WTC11 (cell line): Measurements from ENCODE around the gene PLCG1. TPM values are rescaled to one million over a fixed set of nuclear protein-coding genes. Genes with fewer than 3 reads are reported as not detected.

Source experiments
- ATAC-seq: fragments of 200-7000 bp; cut with Tn5 transposase; 2 replicates; pipeline ENCODE4 v1.10.0; 2021; ENCODE audit warnings: mild to moderate bottlenecking, moderate library complexity
- CTCF ChIA-PET: fragments of 300-600 bp; sonication (Branson Sonifier 250); formaldehyde crosslinking; loops from one replicate; lab custom pipeline; 2021; ENCODE audit warnings: antibody characterized with exemption; lab: Charles Lee
- POLR2A ChIA-PET: fragments of 350-600 bp; sonication (Branson Sonifier 250); formaldehyde crosslinking; loops from one replicate; lab custom pipeline; 2021; ENCODE audit warnings: antibody characterized with exemption; lab: Charles Lee
- DNase-seq: peaks from one replicate; pipeline ENCODE4 v3.0.0; 2021; ENCODE audit warnings: low spot score
- H3K27ac Mint-ChIP-seq: 2 replicates; pipeline ENCODE4 v1.8.0; 2021; ENCODE audit warnings: mixed read lengths
- H3K27me3 Mint-ChIP-seq: 2 replicates; pipeline ENCODE4 v1.8.0; 2021; ENCODE audit warnings: low read depth, mild to moderate bottlenecking, moderate library complexity, mixed read lengths
- H3K36me3 Mint-ChIP-seq: 2 replicates; pipeline ENCODE4 v1.8.0; 2021; ENCODE audit warnings: mixed read lengths
- H3K4me1 Mint-ChIP-seq: 2 replicates; pipeline ENCODE4 v1.8.0; 2022; ENCODE audit warnings: mixed read lengths
- H3K4me3 Mint-ChIP-seq: 2 replicates; pipeline ENCODE4 v1.8.0; 2021; ENCODE audit warnings: mild to moderate bottlenecking, moderate library complexity, mixed read lengths
- H3K9me3 Mint-ChIP-seq: 2 replicates; pipeline ENCODE4 v1.8.0; 2021; ENCODE audit warnings: mixed read lengths
- ELF4 ChIP-seq: sonication (generic); formaldehyde crosslinking; IDR thresholded peaks from 2 replicates; pipeline ENCODE4 v1.8.1; 2022; ENCODE audit warnings: low read depth, mild to moderate bottlenecking, moderate library complexity, missing genetic modification reagents
- FOXP1 ChIP-seq: sonication (generic); formaldehyde crosslinking; IDR thresholded peaks from 2 replicates; pipeline ENCODE4 v1.8.0; 2022; ENCODE audit warnings: missing genetic modification reagents, mild to moderate bottlenecking, moderate library complexity, borderline replicate concordance
- HMGA2 ChIP-seq: fragments of 250-450 bp; sonication (Bioruptor Pico); IDR thresholded peaks from 2 replicates; pipeline ENCODE4 v1.4.0; 2021; ENCODE audit warnings: mild to moderate bottlenecking, moderate library complexity
- MXD4 ChIP-seq: fragments of 250-450 bp; sonication (Bioruptor Pico); IDR thresholded peaks from 2 replicates; pipeline ENCODE4 v1.8.0; 2021; ENCODE audit warnings: mild to moderate bottlenecking, moderate library complexity, borderline replicate concordance
- NR1H2 ChIP-seq: sonication (generic); formaldehyde crosslinking; IDR thresholded peaks from 2 replicates; pipeline ENCODE4 v1.9.0; 2021; ENCODE audit warnings: mild to moderate bottlenecking, moderate library complexity, missing genetic modification reagents
- NR3C1 ChIP-seq: sonication (generic); formaldehyde crosslinking; conservative IDR thresholded peaks from 2 replicates; pipeline ENCODE4 v1.8.1; 2023; ENCODE audit warnings: low read depth, mild to moderate bottlenecking, missing genetic modification reagents
- RORB ChIP-seq: fragments of 250-450 bp; sonication (Bioruptor Pico); IDR thresholded peaks from 2 replicates; pipeline ENCODE4 v1.9.0; 2021; ENCODE audit warnings: mild to moderate bottlenecking
- SOX15 ChIP-seq: fragments of 250-450 bp; sonication (Bioruptor Pico); IDR thresholded peaks from 2 replicates; pipeline ENCODE4 v1.9.0; 2021; ENCODE audit warnings: mild to moderate bottlenecking
- ZBTB21 ChIP-seq: sonication (generic); formaldehyde crosslinking; IDR thresholded peaks from 2 replicates; pipeline ENCODE4 v1.8.1; 2023; ENCODE audit warnings: mild to moderate bottlenecking, missing genetic modification reagents, borderline replicate concordance
- ZNF121 ChIP-seq: sonication (generic); formaldehyde crosslinking; IDR thresholded peaks from 2 replicates; pipeline ENCODE4 v1.8.0; 2023; ENCODE audit warnings: missing genetic modification reagents
- ZNF263 ChIP-seq: sonication (generic); formaldehyde crosslinking; IDR thresholded peaks from 2 replicates; pipeline ENCODE4 v1.8.1; 2022; ENCODE audit warnings: low read depth, mild to moderate bottlenecking, moderate library complexity, missing genetic modification reagents
- ZNF423 ChIP-seq: fragments of 250-450 bp; sonication (Bioruptor Pico); IDR thresholded peaks from 2 replicates; pipeline ENCODE4 v2.1.2; 2022; ENCODE audit warnings: mild to moderate bottlenecking, moderate library complexity
- total RNA-seq: library from RNA; stranded (reverse); gene quantifications from 3 replicates; pipeline ENCODE4 v1.2.3, GENCODE V29; 2021
- TF ChIP-seq, protein P1 (sequence below): sonication (generic); formaldehyde crosslinking; IDR thresholded peaks from 2 replicates; pipeline ENCODE4 v1.8.1; 2022; ENCODE audit warnings: mild to moderate bottlenecking, moderate library complexity, missing genetic modification reagents
- TF ChIP-seq, protein P2 (sequence below): sonication (generic); formaldehyde crosslinking; IDR thresholded peaks from 2 replicates; pipeline ENCODE4 v1.8.0; 2022; ENCODE audit warnings: mild to moderate bottlenecking, missing genetic modification reagents
- TF ChIP-seq, protein P3 (sequence below): sonication (generic); formaldehyde crosslinking; IDR thresholded peaks from 2 replicates; pipeline ENCODE4 v1.8.1; 2023; ENCODE audit warnings: mild to moderate bottlenecking, missing genetic modification reagents, borderline replicate concordance

PLCG1 gene
- total RNA-seq, 1 experiment from 2014 or later, result 201 TPM

DNA sequence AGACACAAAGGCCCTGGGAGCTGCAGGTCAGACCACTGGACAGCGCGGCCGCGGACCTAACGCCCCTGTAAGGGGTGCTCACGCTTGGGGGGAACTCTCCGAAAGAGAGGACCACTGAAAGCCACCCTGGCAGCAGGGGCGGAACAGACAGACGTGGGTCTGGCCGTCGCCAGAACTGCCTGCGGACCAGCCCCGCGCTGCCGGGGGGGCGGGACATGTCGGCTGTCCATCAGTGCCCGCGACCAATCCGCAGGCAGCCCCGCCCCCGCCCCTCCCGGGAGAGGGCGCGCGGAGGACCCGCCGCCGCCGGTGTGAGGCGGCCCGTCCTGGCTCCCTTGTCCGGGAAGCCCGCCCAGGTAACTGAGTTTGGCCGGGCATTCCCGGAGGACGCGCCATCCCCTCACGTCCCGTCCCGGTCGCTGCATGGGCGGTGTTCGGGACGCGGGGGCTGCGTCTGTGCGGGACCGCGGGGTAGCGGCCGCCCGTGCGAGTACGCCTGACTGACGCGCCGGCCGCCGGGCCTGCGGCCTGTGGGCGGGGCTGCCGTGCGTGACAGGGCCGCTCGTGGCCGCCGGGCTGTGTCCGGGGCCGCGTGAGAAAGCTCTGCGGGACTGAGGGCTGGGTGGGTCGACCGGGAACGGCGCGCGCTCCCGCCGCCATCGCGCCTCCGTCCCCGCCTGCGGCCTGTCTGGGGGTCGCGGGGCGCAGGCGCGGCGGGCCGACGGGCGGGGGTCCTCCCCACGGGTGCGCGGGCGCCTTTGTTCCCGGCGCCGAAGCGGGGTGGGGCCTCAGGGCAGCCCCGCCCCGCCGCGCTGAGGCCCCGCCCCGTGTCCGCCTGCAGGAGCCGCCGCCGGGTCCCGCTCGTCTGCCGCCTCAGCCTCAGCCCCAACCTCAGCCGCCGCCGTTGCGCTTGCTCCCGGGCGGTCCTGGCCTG is at the start of gene PLCG1 (continued):
- TF ChIP-seq HMGA2 (CRISPR knock-in tag), result no peak
- TF ChIP-seq, protein P1, sequence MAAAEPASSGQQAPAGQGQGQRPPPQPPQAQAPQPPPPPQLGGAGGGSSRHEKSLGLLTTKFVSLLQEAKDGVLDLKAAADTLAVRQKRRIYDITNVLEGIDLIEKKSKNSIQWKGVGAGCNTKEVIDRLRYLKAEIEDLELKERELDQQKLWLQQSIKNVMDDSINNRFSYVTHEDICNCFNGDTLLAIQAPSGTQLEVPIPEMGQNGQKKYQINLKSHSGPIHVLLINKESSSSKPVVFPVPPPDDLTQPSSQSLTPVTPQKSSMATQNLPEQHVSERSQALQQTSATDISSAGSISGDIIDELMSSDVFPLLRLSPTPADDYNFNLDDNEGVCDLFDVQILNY (CRISPR knock-in tag), result no peak
- no peak for TF ChIP-seq ZNF423 (CRISPR knock-in tag)
- no peak for TF ChIP-seq MXD4
- TF ChIP-seq NR1H2 (CRISPR knock-in tag), result no peak
- peak; percentile 58; the same call in 1 of the 2 replicates for TF ChIP-seq ZBTB21 (CRISPR knock-in tag)
- TF ChIP-seq, protein P2, sequence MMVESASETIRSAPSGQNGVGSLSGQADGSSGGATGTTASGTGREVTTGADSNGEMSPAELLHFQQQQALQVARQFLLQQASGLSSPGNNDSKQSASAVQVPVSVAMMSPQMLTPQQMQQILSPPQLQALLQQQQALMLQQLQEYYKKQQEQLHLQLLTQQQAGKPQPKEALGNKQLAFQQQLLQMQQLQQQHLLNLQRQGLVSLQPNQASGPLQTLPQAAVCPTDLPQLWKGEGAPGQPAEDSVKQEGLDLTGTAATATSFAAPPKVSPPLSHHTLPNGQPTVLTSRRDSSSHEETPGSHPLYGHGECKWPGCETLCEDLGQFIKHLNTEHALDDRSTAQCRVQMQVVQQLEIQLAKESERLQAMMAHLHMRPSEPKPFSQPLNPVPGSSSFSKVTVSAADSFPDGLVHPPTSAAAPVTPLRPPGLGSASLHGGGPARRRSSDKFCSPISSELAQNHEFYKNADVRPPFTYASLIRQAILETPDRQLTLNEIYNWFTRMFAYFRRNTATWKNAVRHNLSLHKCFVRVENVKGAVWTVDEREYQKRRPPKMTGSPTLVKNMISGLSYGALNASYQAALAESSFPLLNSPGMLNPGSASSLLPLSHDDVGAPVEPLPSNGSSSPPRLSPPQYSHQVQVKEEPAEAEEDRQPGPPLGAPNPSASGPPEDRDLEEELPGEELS (CRISPR knock-in tag), result peak; percentile 86
- no peak for TF ChIP-seq FOXP1 (CRISPR knock-in tag)
- TF ChIP-seq, all 79 proteins: peak for 15

DNA sequence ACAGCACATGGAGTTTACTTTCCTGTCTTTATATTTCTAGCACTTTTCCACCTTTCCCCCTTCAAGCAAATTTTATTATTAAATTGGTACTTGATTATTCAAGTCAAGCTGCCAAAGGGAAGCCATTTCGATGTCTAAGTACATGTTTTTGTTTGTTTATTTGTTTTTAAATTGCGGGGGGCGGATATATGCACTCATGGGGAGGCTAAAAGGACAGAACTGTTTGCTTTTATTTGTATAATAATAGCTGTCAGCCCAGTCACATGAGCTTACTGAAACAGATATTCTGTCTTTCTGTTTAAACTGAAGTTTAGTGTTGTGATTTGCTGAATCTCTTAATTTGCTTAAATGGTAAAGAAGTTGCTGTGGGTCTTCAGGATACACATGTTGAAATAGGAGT is 49.6 kb upstream of the PLCG1 start:
- Mint-ChIP-seq H3K27me3 (no peaks in the 10 kb centered on the region), H3K4me3 (no peak overlapping the region), H3K36me3 (peaks cover 62% of the 10 kb centered on the region), H3K9me3 (peaks cover 3% of the 10 kb centered on the region; the same call in 1 of the 2 replicates), H3K4me1 (peaks cover 10% of the 10 kb centered on the region), H3K27ac (peak overlapping the region; percentile 26; the same call in 1 of the 2 replicates)
- no peak for DNase-seq
- TF ChIP-seq ZNF263 (CRISPR knock-in tag) (no peak), NR3C1 (CRISPR knock-in tag) (no peak), SOX15 (no peak), RORB (CRISPR knock-in tag) (no peak)
- ATAC-seq, result no peak
- ChIA-PET POLR2A (no interaction called here), CTCF (interaction anchor here (3.2 kb wide), 1 partner anchor 97 kb away, joined by 13 read pairs; no protein-coding TSS in a partner anchor)

DNA sequence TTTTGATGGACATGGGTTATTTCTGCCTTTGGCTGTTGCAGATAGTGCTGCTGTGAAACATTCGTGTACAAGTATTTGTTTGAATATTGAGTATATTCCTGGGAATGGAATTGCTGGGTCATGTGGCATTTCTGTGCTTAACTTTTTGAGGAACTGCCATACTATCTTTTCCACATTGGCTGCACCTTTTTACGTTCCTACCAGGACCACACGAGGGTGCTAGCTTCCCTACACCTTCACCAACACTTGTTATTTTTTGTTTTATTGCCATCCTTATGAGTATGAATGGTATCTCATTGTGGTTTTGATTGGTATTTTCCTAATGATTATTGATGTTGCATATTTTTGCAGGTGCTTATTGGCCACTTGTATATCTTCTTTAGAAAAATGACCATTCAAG is 47.8 kb upstream of the PLCG1 start:
- Mint-ChIP-seq H3K9me3 (peaks cover 3% of the 10 kb centered on the region; the same call in 1 of the 2 replicates), H3K27me3 (no peaks in the 10 kb centered on the region)
- POLR2A ChIA-PET, result interaction anchor here (1.0 kb wide), 1 partner anchor 42 kb away, joined by 3 read pairs; no protein-coding TSS in a partner anchor
- TF ChIP-seq ELF4 (CRISPR knock-in tag) (no peak), ZNF121 (CRISPR knock-in tag) (0 out of 2 replicates have a peak, but pooled peaks have one; percentile 9)
- TF ChIP-seq, all 79 proteins: peak for 1
- CTCF ChIA-PET, result interaction anchor here (1.0 to 1.3 kb wide), 2 partner anchors 99 to 123 kb away, joined by 3 to 5 read pairs; no protein-coding TSS in a partner anchor
- Mint-ChIP-seq H3K4me3 (no peak overlapping the region), H3K4me1 (peaks cover 10% of the 10 kb centered on the region), H3K27ac (no peak overlapping the region), H3K36me3 (peaks cover 54% of the 10 kb centered on the region)
- no peak for DNase-seq
- no peak for ATAC-seq

DNA sequence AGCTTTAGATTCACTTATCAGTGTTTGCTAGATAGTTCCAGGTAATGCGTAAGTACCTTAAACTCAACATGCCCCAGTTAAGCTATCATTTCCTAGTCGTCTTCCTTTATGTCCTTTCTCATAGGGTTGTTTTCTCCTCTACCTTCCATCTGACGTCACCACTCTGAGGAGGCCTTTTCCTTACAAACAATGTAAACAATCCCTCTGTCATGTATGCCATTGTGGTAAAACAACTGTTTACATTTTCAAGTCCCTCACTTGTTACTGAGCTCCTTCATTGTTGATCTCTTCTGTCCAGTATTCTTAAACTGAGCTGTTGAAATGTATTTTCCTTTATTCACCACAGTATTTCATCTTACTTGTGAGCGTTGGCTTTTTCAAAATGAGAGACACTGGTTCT is 45.4 kb upstream of the PLCG1 start:
- ATAC-seq, result no peak
- Mint-ChIP-seq H3K27ac (peak overlapping the region; percentile 83; the same call in 1 of the 2 replicates), H3K36me3 (peaks cover 45% of the 10 kb centered on the region), H3K27me3 (no peaks in the 10 kb centered on the region), H3K4me1 (peaks cover 9% of the 10 kb centered on the region), H3K4me3 (no peak overlapping the region), H3K9me3 (peaks cover 3% of the 10 kb centered on the region; the same call in 1 of the 2 replicates)
- no peak for DNase-seq
- TF ChIP-seq MXD4, result no peak
- TF ChIP-seq, protein P3, sequence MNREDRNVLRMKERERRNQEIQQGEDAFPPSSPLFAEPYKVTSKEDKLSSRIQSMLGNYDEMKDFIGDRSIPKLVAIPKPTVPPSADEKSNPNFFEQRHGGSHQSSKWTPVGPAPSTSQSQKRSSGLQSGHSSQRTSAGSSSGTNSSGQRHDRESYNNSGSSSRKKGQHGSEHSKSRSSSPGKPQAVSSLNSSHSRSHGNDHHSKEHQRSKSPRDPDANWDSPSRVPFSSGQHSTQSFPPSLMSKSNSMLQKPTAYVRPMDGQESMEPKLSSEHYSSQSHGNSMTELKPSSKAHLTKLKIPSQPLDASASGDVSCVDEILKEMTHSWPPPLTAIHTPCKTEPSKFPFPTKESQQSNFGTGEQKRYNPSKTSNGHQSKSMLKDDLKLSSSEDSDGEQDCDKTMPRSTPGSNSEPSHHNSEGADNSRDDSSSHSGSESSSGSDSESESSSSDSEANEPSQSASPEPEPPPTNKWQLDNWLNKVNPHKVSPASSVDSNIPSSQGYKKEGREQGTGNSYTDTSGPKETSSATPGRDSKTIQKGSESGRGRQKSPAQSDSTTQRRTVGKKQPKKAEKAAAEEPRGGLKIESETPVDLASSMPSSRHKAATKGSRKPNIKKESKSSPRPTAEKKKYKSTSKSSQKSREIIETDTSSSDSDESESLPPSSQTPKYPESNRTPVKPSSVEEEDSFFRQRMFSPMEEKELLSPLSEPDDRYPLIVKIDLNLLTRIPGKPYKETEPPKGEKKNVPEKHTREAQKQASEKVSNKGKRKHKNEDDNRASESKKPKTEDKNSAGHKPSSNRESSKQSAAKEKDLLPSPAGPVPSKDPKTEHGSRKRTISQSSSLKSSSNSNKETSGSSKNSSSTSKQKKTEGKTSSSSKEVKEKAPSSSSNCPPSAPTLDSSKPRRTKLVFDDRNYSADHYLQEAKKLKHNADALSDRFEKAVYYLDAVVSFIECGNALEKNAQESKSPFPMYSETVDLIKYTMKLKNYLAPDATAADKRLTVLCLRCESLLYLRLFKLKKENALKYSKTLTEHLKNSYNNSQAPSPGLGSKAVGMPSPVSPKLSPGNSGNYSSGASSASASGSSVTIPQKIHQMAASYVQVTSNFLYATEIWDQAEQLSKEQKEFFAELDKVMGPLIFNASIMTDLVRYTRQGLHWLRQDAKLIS (CRISPR knock-in tag), result no peak
- POLR2A ChIA-PET, result no interaction called here
- CTCF ChIA-PET, result interaction anchor here (1.1 to 2.2 kb wide), 2 partner anchors 43 to 101 kb away, joined by 3 to 10 read pairs; no protein-coding TSS in a partner anchor
